Liver (tissue), 9 donors: ENCODE data around the gene GP1BB. TPM values are rescaled to one million over a fixed set of nuclear protein-coding genes. Genes with fewer than 3 reads are reported as not detected.

Experiments
- DNase-seq: peaks from one replicate; pipeline ENCODE4 v3.0.0-alpha.2; 2017; ENCODE audit warnings: low spot score
- H3K27ac ChIP-seq, 2 donors: one replicate each; pipeline ENCODE4 v1.7.0; 2013; ENCODE audit warnings: inconsistent platforms in 2 of 2, low read length in 2 of 2, control low read depth in 1 of 2, low read depth in 1 of 2, mild to moderate bottlenecking in 1 of 2
- H3K27me3 ChIP-seq, 4 donors: one replicate each; pipeline versions ENCODE4 v1.6.1 to v1.7.0; 2013; ENCODE audit warnings: low read length in 3 of 4, inconsistent platforms in 1 of 4, mild to moderate bottlenecking in 1 of 4, moderate library complexity in 1 of 4; ENCODE audit not compliant: control insufficient read depth in 4 of 4, insufficient read depth in 4 of 4
- H3K36me3 ChIP-seq, 4 donors: one replicate each; pipeline versions ENCODE4 v1.6.1 to v1.7.0; 2013; ENCODE audit warnings: low read length in 3 of 4, mild to moderate bottlenecking in 3 of 4, low read depth in 1 of 4, moderate library complexity in 1 of 4; ENCODE audit not compliant: control insufficient read depth in 4 of 4, insufficient read depth in 3 of 4
- H3K4me1 ChIP-seq, 4 donors: one replicate each; pipeline versions ENCODE4 v1.6.1 to v1.7.0; 2013; ENCODE audit warnings: low read length in 3 of 4, mild to moderate bottlenecking in 3 of 4, moderate library complexity in 1 of 4; ENCODE audit not compliant: control insufficient read depth in 4 of 4, insufficient read depth in 4 of 4
- H3K4me3 ChIP-seq, 3 donors: one replicate each; pipeline versions ENCODE4 v1.6.1 to v1.7.0; 2013; ENCODE audit warnings: low read length in 3 of 3, control low read depth in 1 of 3, low read depth in 1 of 3, mild to moderate bottlenecking in 1 of 3
- H3K9ac ChIP-seq, 2 donors: one replicate each; pipeline ENCODE4 v1.7.0; 2013; ENCODE audit warnings: low read length in 2 of 2, mild to moderate bottlenecking in 2 of 2, moderate library complexity in 2 of 2, control low read depth in 1 of 2, low read depth in 1 of 2
- H3K9me3 ChIP-seq, 4 donors: one replicate each; pipeline versions ENCODE4 v1.6.1 to v1.7.0; 2013; ENCODE audit warnings: low read length in 3 of 4; ENCODE audit not compliant: control insufficient read depth in 4 of 4
- CTCF ChIP-seq: fragments of 150-350 bp; IDR thresholded peaks from 2 replicates; pipeline ENCODE4 v1.5.1; 2017; ENCODE audit warnings: improper control_type of control experiment, low read depth, low read length; ENCODE audit not compliant: missing input control
- EGR1 ChIP-seq, 2 donors: IDR thresholded peaks; 2 replicates each; pipeline ENCODE4 v1.6.1; 2016 to 2018; ENCODE audit warnings: antibody characterized with exemption in 2 of 2, low read depth in 2 of 2
- FOXA1 ChIP-seq: IDR thresholded peaks from 2 replicates; pipeline ENCODE4 v1.6.1; 2016; ENCODE audit warnings: antibody characterized with exemption
- FOXA2 ChIP-seq: IDR thresholded peaks from 2 replicates; pipeline ENCODE4 v1.6.1; 2016; ENCODE audit warnings: antibody characterized with exemption
- GABPA ChIP-seq, 2 donors: IDR thresholded peaks in 1 of 2; conservative IDR thresholded peaks in 1 of 2; 2 replicates each; pipeline ENCODE4 v1.6.1; 2016; ENCODE audit warnings: antibody characterized with exemption in 2 of 2, mild to moderate bottlenecking in 1 of 2, moderate library complexity in 1 of 2
- HNF4A ChIP-seq, 2 donors: conservative IDR thresholded peaks; 2 replicates each; pipeline ENCODE4 v1.6.1; 2016; ENCODE audit warnings: antibody characterized with exemption in 2 of 2, mild to moderate bottlenecking in 2 of 2
- HNF4G ChIP-seq: IDR thresholded peaks from 2 replicates; pipeline ENCODE4 v1.6.1; 2016; ENCODE audit warnings: antibody characterized with exemption
- JUND ChIP-seq, 2 donors: IDR thresholded peaks; 2 replicates each; pipeline ENCODE4 v1.6.1; 2016; ENCODE audit warnings: antibody characterized with exemption in 2 of 2
- NR2F2 ChIP-seq: IDR thresholded peaks from 2 replicates; pipeline ENCODE4 v1.6.1; 2016; ENCODE audit warnings: antibody characterized with exemption
- RAD21 ChIP-seq, 2 donors: IDR thresholded peaks; 2 replicates each; pipeline ENCODE4 v1.6.1; 2016; ENCODE audit warnings: antibody characterized with exemption in 2 of 2, mild to moderate bottlenecking in 2 of 2
- REST ChIP-seq: IDR thresholded peaks from 2 replicates; pipeline ENCODE4 v1.6.1; 2016; ENCODE audit warnings: antibody characterized with exemption, mild to moderate bottlenecking
- RXRA ChIP-seq, 2 donors: IDR thresholded peaks; 2 replicates each; pipeline ENCODE4 v1.6.1; 2017 to 2018; ENCODE audit warnings: antibody characterized with exemption in 2 of 2, mild to moderate bottlenecking in 1 of 2
- SP1 ChIP-seq: IDR thresholded peaks from 2 replicates; pipeline ENCODE4 v1.6.1; 2018; ENCODE audit warnings: antibody characterized with exemption, mild to moderate bottlenecking
- TAF1 ChIP-seq: conservative IDR thresholded peaks from 2 replicates; pipeline ENCODE4 v1.6.1; 2016; ENCODE audit warnings: antibody characterized with exemption, mild to moderate bottlenecking
- YY1 ChIP-seq: IDR thresholded peaks from 2 replicates; pipeline ENCODE4 v1.6.1; 2016; ENCODE audit warnings: antibody characterized with exemption, mild to moderate bottlenecking
- ZBTB33 ChIP-seq: IDR thresholded peaks from 2 replicates; pipeline ENCODE4 v1.6.1; 2016; ENCODE audit warnings: antibody characterized with exemption
- WGBS: extraction: QIAGEN DNeasy Blood & Tissue Kit; methylation state at CpG from one replicate; pipeline ENCODE4 v1.1.7; 2013; 5-methylcytosine and 5-hydroxymethylcytosine counted together
- polyA plus RNA-seq, 2 donors: library from polyadenylated mRNA; stranded (reverse) in 1 of 2; unstranded in 1 of 2; fragments of 200-250 nt in 1 of 2; fragments of >200 nt in 1 of 2; fragmentation: Nextera tagmentation in 1 of 2; extraction: Ambion mirVana in 1 of 2; gene quantifications; one replicate each; pipeline versions ENCODE4 v1.2.1 to v1.2.3, GENCODE V29; 2013 to 2015
- total RNA-seq, 2 donors: library from RNA; depleted of rRNA; stranded (reverse); fragments of >200 nt; gene quantifications; one replicate each; pipeline ENCODE4 v1.2.3, GENCODE V29; 2014
- TF ChIP-seq, protein P1 (sequence below): IDR thresholded peaks from 2 replicates; pipeline ENCODE4 v1.6.1; 2016; ENCODE audit warnings: antibody characterized with exemption
- TF ChIP-seq, protein P2 (sequence below): IDR thresholded peaks from 2 replicates; pipeline ENCODE4 v1.6.1; 2016; ENCODE audit warnings: antibody characterized with exemption
- donor health status: healthy.
- donor health status: healthy.
- donor health status: healthy.
- donor health status: healthy.
- donor health status: healthy.

The GP1BB gene
- total and polyA plus RNA-seq, 4 donors: 0.38 to 5.7 (median 0.51) TPM; not detected in 1

DNA sequence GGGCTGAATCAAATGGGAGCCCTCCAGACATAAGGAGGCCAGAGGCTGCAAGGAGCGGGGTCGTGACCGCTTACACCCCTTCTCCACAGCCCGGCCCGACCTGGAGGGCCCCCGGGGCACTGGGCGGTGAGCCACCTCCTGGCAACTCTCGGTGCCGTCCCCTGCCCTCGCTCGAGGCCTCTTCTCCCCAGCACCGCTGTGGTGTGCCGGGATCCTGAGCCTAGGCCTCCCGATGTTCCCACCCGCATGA, 432 bp upstream of the GP1BB start:
- H3K9ac ChIP-seq: no peak overlapping the region
- peaks cover 15 to 33% (median 24%) of the 10 kb centered on the region in 4 donors for H3K4me1 ChIP-seq
- H3K27ac ChIP-seq: no peak overlapping the region
- DNase-seq: no peak
- no peaks in the 10 kb centered on the region for H3K36me3 ChIP-seq
- TF ChIP-seq EGR1 (IDR thresholded peaks at IDR 0.05; ENCODE audit: low read depth in 2 of 2): no peak
- TF ChIP-seq CTCF: no peak
- no peak for TF ChIP-seq ZBTB33
- no peak for TF ChIP-seq RAD21 (IDR thresholded peaks at IDR 0.05)
- no peak for TF ChIP-seq SP1
- no peak for TF ChIP-seq FOXA1
- TF ChIP-seq, protein P1, sequence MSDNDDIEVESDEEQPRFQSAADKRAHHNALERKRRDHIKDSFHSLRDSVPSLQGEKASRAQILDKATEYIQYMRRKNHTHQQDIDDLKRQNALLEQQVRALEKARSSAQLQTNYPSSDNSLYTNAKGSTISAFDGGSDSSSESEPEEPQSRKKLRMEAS: no peak
- TF ChIP-seq HNF4A (conservative IDR thresholded peaks at IDR 0.05): no peak
- no peak for TF ChIP-seq YY1
- TF ChIP-seq JUND (IDR thresholded peaks at IDR 0.05): no peak
- no peak for TF ChIP-seq NR2F2
- no peak for TF ChIP-seq RXRA (IDR thresholded peaks at IDR 0.05)
- TF ChIP-seq FOXA2: no peak
- TF ChIP-seq, protein P2, sequence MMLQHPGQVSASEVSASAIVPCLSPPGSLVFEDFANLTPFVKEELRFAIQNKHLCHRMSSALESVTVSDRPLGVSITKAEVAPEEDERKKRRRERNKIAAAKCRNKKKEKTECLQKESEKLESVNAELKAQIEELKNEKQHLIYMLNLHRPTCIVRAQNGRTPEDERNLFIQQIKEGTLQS: no peak
- no peak for TF ChIP-seq TAF1
- TF ChIP-seq HNF4G: no peak
- TF ChIP-seq REST: no peak
- no peak for TF ChIP-seq GABPA (IDR thresholded peaks at IDR 0.05 in 1 of 2, conservative IDR thresholded peaks at IDR 0.05 in 1 of 2)
- H3K27me3 ChIP-seq: peaks cover 0 to 8% (median 5%) of the 10 kb centered on the region in 4 donors
- 15% methylated on average over 15 of the region's 15 CpGs for WGBS
- no peak overlapping the region for H3K4me3 ChIP-seq
- no peaks in the 10 kb centered on the region for H3K9me3 ChIP-seq
